Measurements from ENCODE around the gene TUBGCP2.

TUBGCP2 gene

GRCh38 chr10:133308421-133309099 is at the start of gene TUBGCP2, which contains the start of gene ZNF511:
TSS of gene TUBGCP2 (minus strand) at chr10:133308872. CDS start at chr10:133302941, 5,931 bp downstream.
TSS of gene ZNF511 (plus strand) at chr10:133308914. CDS start at chr10:133308944, 30 bp downstream.
- peak; percentile 83 for DNase-seq (ENCODE audit: low spot score)

GRCh38 chr10:133357285-133358161 is 48.9 kb upstream of the TUBGCP2 start, which contains the start of gene FUOM:
TSS of gene FUOM (minus strand) at chr10:133358019. CDS start at chr10:133358007, 12 bp downstream.
- DNase-seq (ENCODE audit: low spot score) = no peak

GRCh38 chr10:133356549-133357284 is 48.0 kb upstream of the TUBGCP2 start:
- DNase-seq (ENCODE audit: low spot score) = no peak

- DNase-seq (ENCODE audit: low spot score) = no peak
Observed at GRCh38 chr10:133355991-133356390, 47.3 kb upstream of the TUBGCP2 start.

- DNase-seq (ENCODE audit: low spot score) = no peak
Observed at GRCh38 chr10:133355266-133355665, 46.6 kb upstream of the TUBGCP2 start.

GRCh38 chr10:133354672-133355240 is 46.1 kb upstream of the TUBGCP2 start:
- DNase-seq (ENCODE audit: low spot score) = no peak

- no peak for DNase-seq (ENCODE audit: low spot score)
Observed at GRCh38 chr10:133353988-133354605, 45.4 kb upstream of the TUBGCP2 start.

- no peak for DNase-seq (ENCODE audit: low spot score)
Observed at GRCh38 chr10:133353202-133353959, 44.7 kb upstream of the TUBGCP2 start.

GRCh38 chr10:133351408-133352318 is 43.0 kb upstream of the TUBGCP2 start:
- DNase-seq (ENCODE audit: low spot score) = no peak

- no peak for DNase-seq (ENCODE audit: low spot score)
Observed at GRCh38 chr10:133350950-133351329, 42.3 kb upstream of the TUBGCP2 start.

GRCh38 chr10:133350283-133350949 is 41.7 kb upstream of the TUBGCP2 start:
- DNase-seq (ENCODE audit: low spot score) = no peak

- no peak for DNase-seq (ENCODE audit: low spot score)
Observed at GRCh38 chr10:133349577-133350011, 40.9 kb upstream of the TUBGCP2 start.

GRCh38 chr10:133349160-133349568 is 40.5 kb upstream of the TUBGCP2 start:
- no peak for DNase-seq (ENCODE audit: low spot score)

- no peak for DNase-seq (ENCODE audit: low spot score)
Observed at GRCh38 chr10:133347710-133348517, 39.2 kb upstream of the TUBGCP2 start.

- DNase-seq (ENCODE audit: low spot score) = no peak
Observed at GRCh38 chr10:133346413-133346812, 37.7 kb upstream of the TUBGCP2 start.

- no peak for DNase-seq (ENCODE audit: low spot score)
Observed at GRCh38 chr10:133344236-133344635, 35.6 kb upstream of the TUBGCP2 start.

GRCh38 chr10:133343558-133343957 is 34.9 kb upstream of the TUBGCP2 start:
- no peak for DNase-seq (ENCODE audit: low spot score)

GRCh38 chr10:133342942-133343341 is 34.3 kb upstream of the TUBGCP2 start:
- no peak for DNase-seq (ENCODE audit: low spot score)

Measured in globus pallidus (tissue), 1 donor.